ENCODE data around the gene FBXL19. TPM values are rescaled to one million over a fixed set of nuclear protein-coding genes. Genes with fewer than 3 reads are reported as not detected.

Gene FBXL19
- polyA plus RNA-seq, 12 donors: 5.3 to 29.1 (median 9.5) TPM; not detected in 1

DNA sequence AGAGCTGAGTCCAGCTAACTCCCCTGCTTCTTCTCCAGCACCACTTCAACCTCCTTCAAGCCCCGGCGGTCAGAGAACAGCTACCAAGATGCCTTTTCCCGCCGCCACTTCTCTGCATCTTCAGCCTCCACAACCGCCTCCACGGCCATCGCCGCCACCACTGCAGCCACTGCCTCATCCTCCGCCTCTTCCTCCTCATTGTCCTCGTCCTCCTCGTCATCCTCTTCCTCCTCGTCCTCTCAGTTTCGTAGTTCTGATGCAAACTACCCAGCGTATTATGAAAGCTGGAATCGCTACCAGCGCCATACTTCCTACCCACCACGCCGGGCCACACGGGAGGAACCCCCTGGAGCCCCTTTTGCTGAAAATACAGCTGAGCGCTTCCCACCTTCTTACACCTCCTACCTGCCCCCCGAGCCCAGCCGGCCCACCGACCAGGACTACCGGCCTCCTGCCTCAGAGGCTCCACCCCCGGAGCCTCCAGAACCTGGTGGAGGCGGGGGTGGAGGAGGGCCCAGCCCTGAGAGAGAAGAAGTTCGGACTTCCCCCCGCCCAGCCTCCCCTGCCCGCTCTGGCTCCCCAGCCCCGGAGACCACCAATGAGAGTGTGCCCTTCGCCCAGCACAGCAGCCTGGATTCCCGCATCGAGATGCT is 41.3 kb downstream of the FBXL19 start:
- no peak for DNase-seq

DNA sequence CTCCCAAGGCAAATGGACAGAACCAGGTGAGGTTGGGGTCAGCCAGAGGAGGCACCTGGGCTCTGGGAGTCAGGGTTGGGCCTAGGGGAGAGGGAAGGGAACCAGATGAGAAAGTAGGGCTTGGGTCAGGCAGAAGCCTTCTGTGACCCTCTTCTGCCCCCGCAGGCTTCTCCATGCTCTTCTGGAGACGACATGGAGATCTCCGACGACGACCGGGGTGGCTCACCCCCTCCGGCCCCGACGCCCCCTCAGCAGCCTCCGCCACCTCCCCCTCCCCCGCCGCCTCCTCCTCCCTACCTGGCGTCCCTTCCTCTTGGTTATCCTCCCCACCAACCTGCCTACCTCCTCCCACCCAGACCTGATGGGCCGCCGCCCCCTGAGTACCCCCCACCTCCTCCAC is 42.1 kb downstream of the FBXL19 start:
- no peak for DNase-seq

DNA sequence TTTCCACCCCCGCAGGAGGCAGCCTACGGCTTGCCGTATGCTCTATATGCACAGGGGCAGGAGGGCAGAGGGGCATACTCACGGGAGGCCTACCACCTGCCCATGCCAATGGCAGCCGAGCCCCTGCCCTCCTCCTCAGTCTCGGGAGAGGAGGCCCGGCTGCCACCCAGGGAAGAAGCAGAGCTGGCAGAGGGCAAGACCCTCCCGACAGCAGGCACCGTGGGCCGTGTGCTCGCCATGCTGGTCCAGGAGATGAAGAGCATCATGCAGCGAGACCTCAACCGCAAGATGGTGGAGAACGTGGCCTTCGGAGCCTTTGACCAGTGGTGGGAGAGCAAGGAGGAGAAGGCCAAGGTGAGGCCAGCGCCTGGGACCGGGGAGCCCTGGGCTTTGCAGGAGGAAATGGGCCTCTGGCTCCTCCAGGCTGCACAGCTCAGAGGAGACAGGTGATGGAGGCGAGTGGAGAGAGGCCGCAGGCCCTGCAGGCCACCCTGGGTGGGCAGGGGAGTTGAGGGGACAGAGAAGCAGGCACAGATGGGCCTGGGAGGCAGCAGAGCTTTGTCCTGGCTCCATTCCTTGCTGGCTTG is 42.8 kb downstream of the FBXL19 start:
- no peak for DNase-seq

DNA sequence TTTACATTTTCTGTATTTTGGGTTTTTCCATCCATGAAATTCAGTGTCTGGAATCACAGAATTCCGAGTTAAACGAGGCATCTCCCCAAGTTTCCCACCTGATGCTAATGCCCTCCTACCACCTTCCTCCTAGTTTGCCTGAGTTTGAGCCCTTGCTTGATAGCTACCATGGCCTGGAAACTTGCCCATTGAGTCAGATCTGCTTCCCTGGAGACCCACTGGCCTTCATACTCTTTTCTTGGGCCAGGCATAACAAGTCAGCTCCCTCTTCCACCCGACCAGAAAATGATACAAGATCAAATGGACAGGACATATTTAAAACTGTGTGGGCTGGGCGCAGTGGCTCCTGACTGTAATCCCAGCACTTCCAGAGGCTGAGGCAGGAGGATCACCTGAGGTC is 44.4 kb downstream of the FBXL19 start:
- no peak for DNase-seq

DNA sequence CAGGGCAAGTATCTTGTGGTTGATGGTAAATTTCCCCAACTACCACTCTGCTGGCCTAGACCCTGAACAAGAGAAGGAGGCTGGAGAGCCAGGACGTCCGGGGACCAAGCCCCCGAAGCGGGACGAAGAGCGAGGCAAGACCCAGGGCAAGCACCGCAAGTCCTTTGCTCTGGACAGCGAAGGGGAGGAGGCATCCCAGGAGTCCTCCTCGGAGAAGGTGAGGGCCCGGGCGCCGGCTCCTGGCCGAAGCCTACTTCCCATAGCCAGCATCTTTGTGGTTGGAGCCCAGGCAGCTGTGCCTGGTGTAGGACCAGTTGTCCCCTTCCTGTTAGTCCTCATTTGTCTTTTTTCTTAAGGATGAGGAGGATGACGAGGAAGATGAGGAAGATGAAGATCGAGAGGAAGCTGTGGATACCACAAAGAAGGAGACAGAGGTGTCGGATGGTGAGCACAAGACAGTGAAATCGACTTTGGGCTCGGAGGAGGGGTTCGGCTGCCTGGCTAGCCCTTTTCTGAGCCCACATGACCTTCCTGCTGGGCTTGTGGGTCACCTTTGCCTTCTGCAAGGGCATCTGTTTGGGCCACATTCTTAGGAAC is 46.0 kb downstream of the FBXL19 start:
- DNase-seq: no peak

DNA sequence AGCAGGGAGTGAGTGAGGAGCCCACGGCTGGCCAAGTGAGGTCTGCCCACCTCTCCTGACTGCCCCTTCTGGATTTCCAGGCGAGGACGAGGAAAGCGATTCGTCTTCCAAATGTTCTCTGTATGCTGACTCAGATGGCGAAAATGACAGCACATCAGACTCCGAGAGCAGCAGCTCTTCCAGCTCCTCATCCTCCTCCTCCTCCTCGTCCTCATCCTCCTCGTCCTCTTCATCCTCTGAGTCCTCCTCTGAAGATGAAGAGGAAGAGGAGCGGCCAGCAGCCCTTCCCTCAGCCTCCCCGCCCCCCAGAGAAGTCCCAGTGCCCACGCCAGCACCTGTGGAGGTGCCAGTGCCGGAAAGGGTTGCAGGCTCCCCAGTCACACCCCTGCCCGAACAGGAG is 47.9 kb downstream of the FBXL19 start:
- DNase-seq: no peak

DNA sequence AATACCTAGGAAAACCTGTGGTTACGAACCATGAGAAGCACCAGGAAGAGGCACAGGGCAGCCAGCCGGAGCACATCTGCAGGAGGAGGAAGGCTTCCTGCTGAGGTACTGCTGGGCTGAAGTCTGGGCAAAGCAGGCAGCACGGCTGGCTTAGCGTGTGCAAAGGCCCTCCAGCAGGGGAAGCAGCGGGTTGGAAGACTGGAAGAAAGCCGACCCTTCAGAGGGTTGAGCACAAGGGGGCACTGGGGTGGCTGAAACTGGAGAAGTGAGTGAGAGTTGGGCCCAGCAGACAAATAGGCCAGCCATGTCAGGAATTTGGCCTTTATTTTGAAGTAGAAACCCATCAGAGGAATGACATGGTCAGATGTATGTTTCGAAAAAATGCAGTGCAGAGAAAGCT is 49.5 kb downstream of the FBXL19 start:
- DNase-seq: no peak

DNA sequence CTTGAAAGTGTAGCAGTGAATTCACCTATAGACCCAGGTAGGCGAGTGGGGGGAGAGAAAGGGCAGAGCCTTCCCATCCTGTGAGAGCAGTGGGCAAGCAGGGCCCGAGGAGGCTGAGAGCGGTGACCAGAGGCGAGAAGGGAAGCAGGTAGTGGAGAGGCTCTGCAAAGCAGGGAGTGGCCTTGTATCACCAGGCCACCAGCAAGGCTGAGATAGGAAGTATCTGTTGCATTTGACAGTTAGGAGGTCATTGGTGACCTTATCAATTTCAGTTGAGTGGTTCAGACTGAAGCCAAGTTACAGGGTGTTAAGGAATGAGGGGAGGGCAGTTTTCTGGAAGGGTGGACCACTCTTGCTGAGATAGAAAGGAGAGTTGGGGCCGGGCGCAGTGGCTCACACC is 51.0 kb downstream of the FBXL19 start:
- no peak for DNase-seq

DNA sequence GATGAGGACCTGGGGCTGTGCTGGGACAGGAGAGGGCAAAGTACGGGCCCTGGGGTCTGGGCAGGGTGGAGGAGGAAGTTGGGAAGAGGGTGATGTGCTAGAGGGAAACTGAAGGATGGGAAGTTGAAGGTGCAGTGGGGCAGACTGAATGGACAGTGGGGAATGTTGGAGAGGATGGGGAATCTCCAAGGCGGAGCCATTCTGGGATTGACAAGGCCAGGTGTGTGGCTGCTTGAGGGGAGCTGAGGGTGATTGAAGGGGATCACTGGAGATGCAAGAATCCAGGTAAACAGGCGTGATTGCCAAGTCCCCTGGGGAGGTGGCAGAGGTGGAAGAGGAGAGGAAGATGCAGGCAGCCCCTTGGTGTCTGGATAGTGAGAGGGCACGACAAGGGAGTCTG is 53.1 kb downstream of the FBXL19 start:
- no peak for DNase-seq

DNA sequence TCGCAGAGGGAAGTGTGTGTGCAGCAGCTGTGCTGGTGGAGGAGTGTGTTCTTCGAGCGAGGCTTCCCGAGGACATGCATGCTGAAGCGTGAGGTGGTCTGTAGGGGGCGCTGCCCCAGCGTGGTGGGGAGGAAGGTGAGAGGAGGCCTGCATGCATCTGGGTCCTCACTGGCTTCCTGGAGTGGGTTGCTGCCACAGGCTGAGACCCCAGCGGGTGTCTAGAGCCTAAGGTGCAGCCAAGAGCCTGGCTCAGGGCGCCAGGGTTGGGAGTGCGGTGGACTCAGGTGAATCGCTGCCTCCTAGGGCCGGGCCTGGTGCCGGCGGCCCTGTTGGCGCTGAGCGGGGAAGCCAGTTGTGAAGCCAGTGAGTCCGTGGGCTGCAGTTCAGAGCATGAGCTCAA is 54.1 kb downstream of the FBXL19 start:
- DNase-seq: no peak

DNA sequence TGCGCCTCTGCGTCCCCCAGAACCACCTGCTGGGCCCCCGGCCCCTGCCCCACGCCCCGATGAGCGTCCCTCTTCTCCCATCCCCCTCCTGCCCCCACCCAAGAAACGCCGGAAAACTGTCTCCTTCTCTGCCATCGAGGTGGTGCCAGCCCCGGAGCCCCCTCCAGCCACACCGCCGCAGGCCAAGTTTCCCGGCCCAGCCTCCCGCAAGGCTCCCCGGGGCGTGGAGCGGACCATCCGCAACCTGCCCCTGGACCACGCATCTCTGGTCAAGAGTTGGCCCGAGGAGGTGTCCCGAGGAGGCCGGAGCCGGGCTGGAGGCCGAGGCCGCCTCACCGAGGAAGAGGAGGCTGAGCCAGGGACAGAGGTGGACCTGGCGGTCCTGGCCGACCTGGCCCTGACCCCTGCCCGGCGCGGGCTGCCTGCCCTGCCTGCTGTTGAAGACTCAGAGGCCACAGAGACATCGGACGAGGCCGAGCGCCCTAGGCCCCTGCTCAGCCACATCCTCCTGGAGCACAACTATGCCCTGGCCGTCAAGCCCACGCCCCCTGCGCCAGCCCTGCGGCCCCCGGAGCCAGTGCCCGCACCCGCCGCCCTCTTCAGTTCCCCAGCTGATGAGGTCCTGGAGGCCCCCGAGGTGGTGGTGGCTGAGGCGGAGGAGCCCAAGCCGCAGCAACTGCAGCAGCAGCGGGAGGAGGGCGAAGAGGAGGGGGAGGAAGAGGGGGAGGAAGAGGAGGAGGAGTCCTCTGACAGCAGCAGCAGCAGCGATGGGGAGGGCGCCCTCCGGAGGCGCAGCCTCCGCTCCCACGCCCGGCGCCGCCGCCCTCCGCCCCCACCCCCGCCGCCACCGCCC is 56.0 kb downstream of the FBXL19 start:
- no peak for DNase-seq

DNA sequence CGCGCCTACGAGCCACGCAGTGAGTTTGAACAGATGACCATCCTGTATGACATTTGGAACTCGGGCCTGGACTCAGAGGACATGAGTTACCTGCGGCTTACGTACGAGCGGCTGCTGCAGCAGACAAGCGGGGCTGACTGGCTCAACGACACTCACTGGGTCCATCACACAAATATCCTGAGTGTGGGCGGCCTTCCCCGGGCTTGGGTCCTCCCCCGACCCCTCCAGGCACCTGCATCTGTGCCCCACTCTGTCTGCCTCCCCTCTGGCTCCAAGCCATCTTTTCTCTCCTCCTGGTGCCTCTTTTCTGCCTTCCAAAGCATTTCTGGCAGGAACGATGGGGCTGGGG is 56.6 kb downstream of the FBXL19 start:
- no peak for DNase-seq

DNA sequence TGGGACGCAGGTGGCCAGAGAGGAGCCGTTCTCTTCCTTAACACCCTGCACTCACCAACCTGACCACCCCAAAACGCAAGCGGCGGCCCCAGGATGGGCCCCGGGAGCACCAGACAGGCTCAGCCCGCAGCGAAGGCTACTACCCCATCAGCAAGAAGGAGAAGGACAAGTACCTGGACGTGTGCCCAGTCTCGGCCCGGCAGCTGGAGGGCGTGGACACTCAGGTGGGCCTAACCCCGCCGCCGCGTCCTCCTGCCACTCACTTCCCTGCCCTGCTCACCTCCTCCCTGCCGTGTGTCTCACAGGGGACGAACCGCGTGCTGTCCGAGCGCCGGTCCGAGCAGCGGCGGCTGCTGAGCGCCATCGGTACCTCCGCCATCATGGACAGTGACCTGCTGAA is 57.1 kb downstream of the FBXL19 start:
- no peak for DNase-seq

DNA sequence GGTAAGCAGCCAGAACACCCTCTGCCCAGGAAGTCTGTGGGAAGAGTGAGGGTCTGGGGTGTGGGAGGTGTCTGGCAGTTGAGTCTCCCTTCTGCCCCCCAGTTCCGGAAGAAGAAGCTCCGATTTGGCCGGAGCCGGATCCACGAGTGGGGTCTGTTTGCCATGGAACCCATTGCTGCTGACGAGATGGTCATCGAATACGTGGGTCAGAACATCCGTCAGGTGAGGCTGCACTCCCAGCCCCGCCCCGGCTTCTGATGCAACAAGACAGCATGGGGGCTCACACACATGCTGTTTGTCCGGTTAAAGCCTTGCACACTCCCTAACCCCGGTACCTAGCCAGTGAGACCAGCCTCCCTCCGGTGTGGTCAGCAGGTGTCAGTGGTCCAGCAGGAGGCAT is 57.6 kb downstream of the FBXL19 start:
- no peak for DNase-seq

DNA sequence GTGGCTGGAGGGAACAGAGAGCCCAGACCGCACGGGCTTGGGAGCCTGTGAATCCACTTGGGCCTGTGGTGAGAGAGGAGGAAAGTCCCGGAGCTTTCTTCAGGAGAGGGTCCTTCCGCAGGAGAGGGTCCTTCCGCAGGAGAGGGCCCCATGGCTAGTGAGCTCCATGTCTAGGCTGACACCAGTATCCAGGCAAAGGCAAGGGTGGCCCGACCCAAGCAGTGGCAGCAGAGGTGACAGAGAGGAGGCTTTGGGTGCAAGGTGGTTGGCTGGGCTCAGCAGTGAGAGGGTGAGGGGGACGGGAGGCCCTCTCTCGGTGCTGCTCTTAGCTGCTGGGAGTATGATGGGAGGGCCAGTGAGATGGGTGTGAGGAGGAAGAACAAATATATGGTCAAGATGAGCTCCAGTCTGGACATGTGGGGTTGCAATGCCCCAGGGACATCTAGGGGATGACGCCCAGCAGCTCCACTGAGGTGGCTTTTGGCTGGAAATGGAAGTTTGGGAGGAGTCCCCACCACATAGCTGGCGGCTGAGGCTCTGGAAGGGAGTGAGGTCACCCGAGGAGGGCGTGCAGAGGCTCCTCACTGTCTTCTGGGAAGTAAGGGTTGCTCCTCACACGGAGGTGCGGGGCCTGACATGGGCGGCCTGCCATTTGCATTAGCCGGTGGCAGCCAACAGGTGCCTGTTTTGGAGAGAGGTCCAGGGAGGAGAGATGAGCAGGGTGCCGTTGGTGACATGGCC is 59.3 kb downstream of the FBXL19 start:
- DNase-seq: no peak

DNA sequence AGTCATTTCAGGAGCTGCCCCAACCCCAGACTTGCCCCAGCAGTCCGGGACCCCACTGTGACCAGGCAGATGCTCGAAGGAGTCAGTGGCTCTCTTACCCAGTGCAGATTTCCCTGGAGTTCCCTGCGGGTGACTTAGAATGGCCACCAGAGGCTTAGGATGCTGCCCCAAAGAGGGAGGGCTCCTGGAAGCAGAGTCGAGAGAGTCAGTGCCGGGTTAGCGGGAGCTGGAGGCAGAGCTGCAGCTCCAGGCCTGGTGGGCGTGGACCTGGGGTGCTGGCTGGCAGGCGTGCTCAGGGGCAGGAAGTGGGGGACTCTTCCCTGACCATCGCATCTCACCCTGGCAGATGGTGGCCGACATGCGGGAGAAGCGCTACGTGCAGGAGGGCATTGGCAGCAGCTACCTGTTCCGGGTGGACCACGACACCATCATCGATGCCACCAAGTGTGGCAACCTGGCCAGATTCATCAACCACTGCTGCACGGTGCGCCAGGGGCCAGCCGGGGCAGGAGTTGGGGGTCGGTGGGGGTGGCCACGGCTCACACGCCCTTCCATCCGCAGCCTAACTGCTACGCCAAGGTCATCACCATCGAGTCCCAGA is 60.0 kb downstream of the FBXL19 start:
- DNase-seq: no peak

DNA sequence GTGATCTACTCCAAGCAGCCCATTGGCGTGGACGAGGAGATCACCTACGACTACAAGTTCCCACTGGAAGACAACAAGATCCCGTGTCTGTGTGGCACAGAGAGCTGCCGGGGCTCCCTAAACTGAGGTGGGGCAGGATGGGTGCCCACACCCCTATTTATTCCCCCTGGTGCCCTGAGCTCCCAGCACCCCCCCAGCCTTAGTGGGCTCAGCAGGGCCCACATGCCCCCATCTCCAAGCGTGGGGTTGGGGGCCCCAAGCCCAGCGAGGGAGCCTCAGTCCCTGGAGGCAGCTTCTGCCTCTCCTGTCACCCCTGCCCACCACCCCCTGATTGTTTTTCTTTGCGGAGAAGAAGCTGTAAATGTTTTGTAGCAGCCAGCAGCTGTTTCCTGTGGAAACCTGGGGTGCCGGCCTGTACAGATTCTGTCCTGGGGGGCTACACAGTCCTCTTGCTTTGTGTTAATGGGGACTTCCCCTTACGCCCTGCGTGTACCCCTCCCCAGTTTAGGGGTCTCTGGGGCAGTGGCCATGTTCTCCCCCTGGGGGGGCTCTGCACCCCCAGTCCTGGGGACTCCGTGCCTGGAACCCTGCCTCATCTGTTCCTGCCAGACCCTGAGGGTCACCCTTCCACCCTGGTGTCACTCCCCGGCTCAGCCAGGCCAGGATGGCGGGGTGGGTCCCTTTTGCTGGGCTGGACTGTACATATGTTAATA is 60.7 kb downstream of the FBXL19 start:
- DNase-seq: no peak

DNA sequence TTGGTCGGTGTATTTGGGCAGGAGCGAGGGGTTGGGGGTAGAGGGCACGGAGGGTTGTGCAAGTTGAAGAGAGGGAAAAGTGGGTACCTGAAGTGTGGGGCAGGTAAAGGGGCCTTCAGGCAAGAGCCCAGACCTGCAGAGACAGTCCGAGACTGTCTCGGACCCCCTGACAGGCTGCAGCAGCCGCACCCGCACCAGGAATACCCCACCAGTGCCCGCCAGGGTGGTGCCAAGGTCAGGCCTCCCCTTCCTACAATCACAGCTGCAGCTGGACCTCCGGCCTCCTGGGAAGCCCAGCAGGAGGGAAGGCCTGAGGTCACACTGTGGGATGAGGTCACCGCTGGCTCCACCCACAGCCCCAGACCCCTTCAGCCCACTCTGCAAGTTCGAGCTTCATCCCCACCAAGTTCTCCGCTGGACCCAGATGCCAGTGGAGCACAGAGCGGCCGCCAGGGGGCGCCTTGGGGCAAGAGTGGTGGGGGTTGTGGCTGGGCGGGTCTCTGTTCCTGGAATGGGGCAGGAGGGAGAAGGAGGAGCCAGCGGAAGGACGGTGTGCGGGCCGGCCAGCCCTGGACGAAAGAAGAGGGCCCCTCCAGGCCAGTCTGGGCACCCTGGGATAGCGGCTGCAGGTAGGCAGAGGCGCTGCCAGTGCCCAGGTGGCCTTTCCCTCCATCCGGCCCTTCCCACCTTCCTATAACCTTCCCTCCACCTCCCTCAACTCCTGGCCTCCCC is 61.5 kb downstream of the FBXL19 start, which contains the start of gene HSD3B7:
Gene HSD3B7 (plus strand): TSS at position 539 of the 732 bp plus-strand sequence. CDS start 452 bp downstream, outside the sequence.
- DNase-seq: peak; percentile 88

DNA sequence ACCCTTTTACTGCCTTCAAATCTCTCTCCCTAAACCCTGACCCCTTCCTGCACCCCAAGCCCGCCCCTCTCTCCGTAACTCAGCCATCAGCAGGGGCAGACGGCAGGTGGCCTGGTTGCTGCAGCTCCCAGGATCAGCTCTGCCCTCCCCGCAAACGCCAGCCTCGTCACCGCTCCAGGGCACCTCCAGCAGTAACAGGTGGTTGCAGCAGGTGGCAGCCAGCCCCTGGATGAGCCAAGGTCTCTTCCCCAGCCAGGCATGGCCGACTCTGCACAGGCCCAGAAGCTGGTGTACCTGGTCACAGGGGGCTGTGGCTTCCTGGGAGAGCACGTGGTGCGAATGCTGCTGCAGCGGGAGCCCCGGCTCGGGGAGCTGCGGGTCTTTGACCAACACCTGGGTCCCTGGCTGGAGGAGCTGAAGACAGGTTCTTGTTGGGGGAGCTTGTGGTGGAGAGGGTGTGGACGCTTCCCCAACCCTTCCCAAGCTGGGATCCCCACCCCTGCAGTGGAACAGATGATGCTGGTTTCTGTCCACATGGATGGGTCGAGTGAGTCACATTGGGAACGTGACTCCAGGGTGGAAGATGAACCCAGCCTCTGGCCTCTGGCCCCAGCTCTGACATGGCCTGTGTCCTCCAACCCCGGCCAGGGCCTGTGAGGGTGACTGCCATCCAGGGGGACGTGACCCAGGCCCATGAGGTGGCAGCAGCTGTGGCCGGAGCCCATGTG is 62.2 kb downstream of the FBXL19 start:
- no peak for DNase-seq

Data from muscle of arm (tissue), 12 donors.